ENCODE data around the gene MAPK11.

MAPK11 gene

GRCh38 chr22:50269970-50270665 is at the start of gene MAPK11:
Gene MAPK11, minus strand, starts transcription at chr22:50270380. Its CDS starts 88 bp downstream, at chr22:50270292.
- DNase-seq (ENCODE audit: low read depth) = peak; percentile 57

- no peak for DNase-seq (ENCODE audit: low read depth)
Observed at GRCh38 chr22:50319503-50319951, 49.3 kb upstream of the MAPK11 start.

DNA sequence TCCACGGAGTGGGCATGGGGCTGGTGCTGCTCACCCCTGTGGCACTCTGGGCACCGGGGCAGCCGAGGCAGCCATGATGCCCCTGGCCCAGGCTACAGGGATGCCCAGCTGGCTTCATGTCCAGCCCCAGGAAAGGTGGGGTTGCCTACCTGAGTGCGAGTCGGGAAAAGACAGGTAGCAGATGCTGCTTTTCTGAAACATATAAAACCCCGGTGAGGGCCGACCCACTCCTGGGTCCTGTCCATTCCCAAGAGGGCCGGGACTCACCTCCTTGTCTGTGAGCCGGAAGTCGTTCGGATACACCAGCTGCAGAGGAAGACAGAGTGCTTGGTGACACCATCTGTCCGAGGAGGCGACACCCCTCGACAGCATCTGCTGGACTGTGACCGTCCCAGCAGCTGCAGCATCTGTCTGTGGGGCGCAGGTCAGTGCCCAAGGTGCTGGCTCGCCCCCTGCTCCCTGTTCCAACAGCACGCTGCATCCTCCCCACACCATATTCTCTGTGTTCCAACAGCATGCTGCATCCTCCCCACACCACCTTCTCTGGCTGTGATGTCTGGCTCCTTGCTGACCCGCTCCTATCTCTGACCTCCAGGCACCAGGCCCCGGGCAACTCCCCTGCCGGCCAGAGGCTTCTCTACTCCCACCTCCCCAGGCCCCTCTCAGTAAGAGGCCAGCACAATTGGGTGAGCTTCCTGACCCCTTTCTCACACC is 48.7 kb upstream of the MAPK11 start:
- DNase-seq (ENCODE audit: low read depth) = no peak

- DNase-seq (ENCODE audit: low read depth) = no peak
Observed at GRCh38 chr22:50318356-50318697, 48.1 kb upstream of the MAPK11 start.

GRCh38 chr22:50317674-50318073 is 47.5 kb upstream of the MAPK11 start:
- DNase-seq (ENCODE audit: low read depth) = no peak

- DNase-seq (ENCODE audit: low read depth) = no peak
Observed at GRCh38 chr22:50317178-50317577, 47.0 kb upstream of the MAPK11 start.

GRCh38 chr22:50316114-50317065 is 46.2 kb upstream of the MAPK11 start:
- DNase-seq (ENCODE audit: low read depth) = no peak

DNA sequence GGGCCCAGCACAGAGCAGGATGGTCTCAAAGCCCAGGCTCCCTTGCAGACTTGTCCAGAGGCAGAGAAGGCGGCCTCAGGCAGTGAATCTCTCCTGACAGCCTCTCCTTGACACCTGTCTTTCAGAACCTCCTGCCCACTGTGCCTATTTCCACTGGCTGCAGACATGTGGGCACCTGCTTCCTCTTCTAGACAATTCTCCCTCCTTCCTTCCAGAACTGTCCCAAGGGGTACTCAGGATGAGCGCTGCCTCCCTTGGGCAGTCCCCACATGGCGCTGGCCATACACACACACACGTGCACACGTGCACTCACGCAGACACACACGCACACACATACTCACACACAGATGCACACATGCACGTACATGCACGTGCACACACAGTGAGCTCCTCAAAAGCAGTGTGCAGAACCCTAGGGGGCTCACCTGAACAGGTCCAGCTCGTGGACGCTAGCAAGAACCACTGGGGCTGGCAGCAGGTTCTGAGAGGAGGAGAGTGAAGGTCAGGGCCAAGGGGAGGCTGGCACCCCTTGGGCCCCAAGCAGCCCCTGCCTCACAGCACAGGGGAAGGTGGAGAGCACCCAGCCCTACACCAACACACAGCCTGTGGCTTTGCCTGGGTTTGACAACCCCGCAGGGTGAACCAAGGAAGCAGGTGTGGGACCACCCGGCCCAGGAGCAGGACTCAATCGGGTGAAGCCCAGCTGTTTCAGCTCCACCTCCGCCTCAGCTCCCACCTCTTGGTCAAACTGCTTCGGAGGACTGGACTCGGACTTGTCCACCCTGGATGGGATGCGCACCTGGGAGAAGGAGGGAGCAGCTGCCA is 45.3 kb upstream of the MAPK11 start:
- DNase-seq (ENCODE audit: low read depth) = no peak

GRCh38 chr22:50314455-50315288 is 44.5 kb upstream of the MAPK11 start:
- DNase-seq (ENCODE audit: low read depth) = no peak

DNA sequence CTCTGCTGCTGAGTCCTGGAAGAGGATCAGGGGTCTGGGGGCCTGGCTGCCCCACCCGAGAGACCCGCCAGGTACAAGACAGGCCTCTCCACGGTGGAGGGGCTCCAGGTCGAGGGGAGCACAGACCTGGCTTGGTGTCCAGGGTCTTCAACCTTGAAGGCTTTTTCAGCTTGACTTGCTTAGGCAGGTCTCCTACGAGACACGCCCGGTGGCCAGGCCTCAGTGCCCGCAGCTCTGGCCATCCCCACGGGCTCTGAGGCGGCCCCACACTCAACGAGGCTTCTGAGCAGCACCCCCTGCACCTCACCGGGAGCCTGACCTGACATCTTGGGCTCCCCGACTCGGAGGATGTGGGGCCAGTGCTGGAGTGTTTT is 43.9 kb upstream of the MAPK11 start:
- DNase-seq (ENCODE audit: low read depth) = no peak

GRCh38 chr22:50313600-50313999 is 43.4 kb upstream of the MAPK11 start:
- no peak for DNase-seq (ENCODE audit: low read depth)

DNA sequence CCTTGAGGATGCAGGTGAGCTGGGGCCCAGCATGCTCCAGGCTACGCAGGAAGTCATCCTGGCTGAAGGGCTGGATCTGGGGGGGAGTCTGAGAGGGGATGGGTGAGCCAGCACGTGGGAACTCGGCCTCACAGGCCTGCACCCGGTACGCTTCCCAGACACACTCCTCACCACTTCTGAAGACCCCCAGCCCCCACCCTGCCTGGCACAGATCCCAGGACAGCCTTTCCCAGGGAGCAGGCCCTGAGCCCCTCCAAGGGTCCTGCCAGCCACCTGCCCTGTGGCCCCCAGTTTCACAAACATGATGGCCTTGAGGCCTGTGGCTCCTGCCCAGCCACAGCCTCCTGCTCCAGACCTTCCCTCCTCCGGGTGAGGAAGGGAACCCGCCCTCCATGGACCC is 42.8 kb upstream of the MAPK11 start:
- DNase-seq (ENCODE audit: low read depth) = no peak

GRCh38 chr22:50312371-50312770 is 42.2 kb upstream of the MAPK11 start:
- no peak for DNase-seq (ENCODE audit: low read depth)

DNA sequence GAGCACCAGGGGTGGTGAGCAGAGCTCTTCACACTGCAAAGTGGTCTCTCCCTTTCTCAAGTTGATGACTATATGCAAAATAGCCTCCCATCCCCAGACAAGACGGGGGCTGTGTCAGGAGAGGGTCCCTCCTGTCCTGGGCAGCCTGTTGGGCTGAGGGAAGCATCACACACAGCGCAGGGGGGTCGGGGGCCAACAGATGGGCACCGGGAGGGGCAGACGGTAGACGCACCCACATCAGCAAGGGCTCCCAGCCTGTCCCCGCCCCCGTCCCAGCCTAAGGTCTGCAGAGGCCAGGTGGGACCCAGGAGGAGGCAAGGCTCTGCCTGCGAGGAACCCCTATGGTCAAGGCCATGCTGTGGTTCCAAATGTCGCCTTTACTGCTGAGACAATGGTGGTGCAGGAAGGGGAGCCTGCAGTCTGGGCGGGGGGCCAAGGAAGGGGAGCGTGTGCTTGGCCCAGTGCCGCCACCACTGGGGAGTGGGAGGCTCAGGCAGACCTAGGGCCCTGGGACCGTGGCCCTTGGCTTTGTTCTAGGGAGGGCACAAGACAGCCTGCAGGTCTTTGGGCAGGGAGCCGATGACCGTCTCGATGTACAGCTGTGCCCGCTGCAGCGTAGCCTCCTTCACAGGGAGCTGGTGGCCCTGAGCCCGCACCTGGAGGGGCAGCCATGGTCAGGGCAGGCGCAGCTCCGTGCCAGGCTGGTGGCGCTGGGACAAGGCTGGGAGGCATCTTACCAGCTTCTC is 41.6 kb upstream of the MAPK11 start:
- DNase-seq (ENCODE audit: low read depth) = no peak

DNA sequence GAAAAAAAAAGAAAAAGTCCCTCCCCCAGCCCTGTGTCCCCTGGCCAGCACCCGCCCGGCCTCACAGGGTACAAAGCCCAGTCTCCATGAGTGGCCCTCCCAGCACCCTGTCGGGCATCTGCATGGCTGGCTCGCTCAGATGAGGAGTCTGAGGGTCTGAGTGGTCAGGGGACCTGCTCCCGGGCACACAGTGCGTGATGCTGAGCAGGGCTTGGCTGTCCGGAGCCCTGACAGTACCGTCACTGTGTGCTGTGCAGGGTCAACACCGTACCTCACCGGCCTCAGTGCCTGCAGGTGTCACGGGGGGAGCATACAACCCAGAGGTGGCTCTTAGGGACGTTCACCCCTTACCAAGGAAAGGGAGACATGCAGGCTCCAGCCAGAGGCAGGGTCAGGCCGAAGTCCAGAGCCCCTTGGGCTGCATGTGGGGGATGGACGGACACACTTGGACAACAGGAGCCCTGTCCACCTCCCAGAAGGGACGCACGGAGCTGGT is 40.8 kb upstream of the MAPK11 start:
- DNase-seq (ENCODE audit: low read depth) = no peak

- DNase-seq (ENCODE audit: low read depth) = no peak
Observed at GRCh38 chr22:50310031-50310722, 40.0 kb upstream of the MAPK11 start.

- DNase-seq (ENCODE audit: low read depth) = no peak
Observed at GRCh38 chr22:50309601-50309991, 39.4 kb upstream of the MAPK11 start.

GRCh38 chr22:50308986-50309600 is 38.9 kb upstream of the MAPK11 start:
- no peak for DNase-seq (ENCODE audit: low read depth)

- DNase-seq (ENCODE audit: low read depth) = peak; percentile 28
Observed at GRCh38 chr22:50308597-50308935, 38.4 kb upstream of the MAPK11 start.

All from ELR (cell line).